AG09309 (cell line): ENCODE data around the gene DNAJA4.

Experiments
- DNase-seq: peaks from one replicate; pipeline ENCODE4 v3.0.0-alpha.2; 2010; ENCODE audit warnings: low read depth
- H3K4me3 ChIP-seq: 2 replicates; pipeline ENCODE4 v1.5.1; 2011; ENCODE audit warnings: mild to moderate bottlenecking, low read depth, low read length, moderate library complexity; ENCODE audit not compliant: control insufficient read depth
- CTCF ChIP-seq: IDR thresholded peaks from 2 replicates; pipeline ENCODE4 v1.5.1; 2011; ENCODE audit warnings: mild to moderate bottlenecking, low read depth, low read length, inconsistent platforms; ENCODE audit not compliant: insufficient read depth, control insufficient read depth; ENCODE audit errors: missing control alignments

Gene DNAJA4

GRCh38 chr15:78276064-78276943, 11.9 kb downstream of the DNAJA4 start:
- no peak overlapping the region for H3K4me3 ChIP-seq
- no peak for DNase-seq
- no peak for TF ChIP-seq CTCF

- no peak for DNase-seq
- TF ChIP-seq CTCF: no peak
- H3K4me3 ChIP-seq: no peak overlapping the region
Observed at GRCh38 chr15:78280319-78281072, 16.1 kb downstream of the DNAJA4 start.

GRCh38 chr15:78282324-78282723, 18.0 kb downstream of the DNAJA4 start:
- no peak overlapping the region for H3K4me3 ChIP-seq
- TF ChIP-seq CTCF: no peak
- no peak for DNase-seq

- no peak for DNase-seq
- H3K4me3 ChIP-seq: no peak overlapping the region
- peak; percentile 13 for TF ChIP-seq CTCF
Observed at GRCh38 chr15:78284758-78285157, 20.4 kb downstream of the DNAJA4 start.

GRCh38 chr15:78290222-78290621, 25.9 kb downstream of the DNAJA4 start:
- TF ChIP-seq CTCF: no peak
- no peak overlapping the region for H3K4me3 ChIP-seq
- DNase-seq: no peak

GRCh38 chr15:78291052-78291451, 26.7 kb downstream of the DNAJA4 start:
- TF ChIP-seq CTCF: no peak
- DNase-seq: no peak
- no peak overlapping the region for H3K4me3 ChIP-seq
